Stimulated activated naive CD4-positive, alpha-beta T cell (primary cell): ENCODE results near the gene C18orf32.
"Not testable (repeated sequence)": the region's sequence is repeated elsewhere in the genome, so short reads cannot be mapped to it uniquely, and the experiment has no call there.

ENCODE experiments used
- DNase-seq, 6 experiments: peaks; one replicate each; lab custom pipeline; 2025; lab: John Stamatoyannopoulos, UW

The C18orf32 gene

DNA sequence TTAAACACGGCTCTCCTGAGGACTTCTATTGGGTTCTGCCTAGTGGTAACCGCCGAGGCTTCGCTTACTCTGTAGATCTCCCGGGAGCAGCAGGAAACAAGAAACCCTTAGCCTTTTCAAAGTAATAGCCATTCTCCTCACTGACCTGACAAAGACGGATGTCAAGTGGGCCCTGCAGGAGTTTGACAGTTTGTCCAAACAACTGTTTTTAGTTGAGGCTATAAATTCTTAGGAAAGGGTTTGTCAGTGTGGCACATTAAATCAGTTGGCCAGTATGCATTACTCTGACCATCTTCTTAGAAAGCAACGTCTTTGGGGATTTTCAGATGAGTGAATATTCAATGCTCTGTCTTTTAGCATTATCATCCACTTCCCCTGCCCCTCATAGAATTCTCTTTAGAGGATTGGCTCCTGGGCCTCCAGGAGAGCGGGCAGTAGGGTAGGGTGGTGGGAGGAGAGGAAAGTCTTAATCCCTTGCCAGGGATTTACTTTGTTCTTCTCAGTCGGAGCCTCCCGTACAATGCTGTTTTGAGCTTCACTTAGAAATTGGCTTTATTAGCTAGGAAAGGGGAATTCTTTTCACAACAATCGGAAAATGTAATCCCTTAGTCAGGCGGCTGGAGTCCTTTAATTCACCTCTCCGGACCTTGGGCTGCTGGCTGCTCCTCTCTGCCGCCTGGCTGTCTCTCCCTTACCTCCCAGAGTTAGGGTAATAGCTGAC, 13.3 kb upstream of the C18orf32 start:
- no peak for DNase-seq

DNA sequence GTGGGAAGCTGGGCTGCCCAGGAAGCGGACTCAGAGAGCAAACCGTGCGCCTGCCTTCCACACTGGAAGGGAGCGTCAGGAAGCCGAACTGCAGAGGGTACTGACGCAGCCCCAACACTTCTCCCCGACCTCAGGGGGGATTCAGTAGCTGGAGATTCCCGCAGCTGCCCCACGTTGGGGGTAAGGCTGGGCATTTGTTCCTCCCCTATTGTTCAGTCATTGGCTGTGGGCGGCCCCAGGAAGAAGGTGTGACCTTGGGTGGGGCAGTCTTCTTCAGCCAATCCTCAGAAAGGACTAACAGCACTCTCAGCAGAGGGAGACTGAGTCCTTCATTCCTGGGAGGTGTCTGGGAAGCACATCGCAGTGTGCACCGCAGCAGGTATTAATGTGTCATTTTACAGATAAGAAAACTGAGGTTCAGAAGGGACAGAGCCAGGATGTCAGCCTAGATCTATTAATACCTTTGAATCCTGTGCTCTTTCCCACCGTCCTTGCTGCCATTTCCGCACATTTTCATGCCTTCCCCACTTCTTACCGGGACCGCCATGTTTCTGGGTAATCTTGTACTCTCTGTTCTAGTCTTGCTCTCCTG, 12.1 kb upstream of the C18orf32 start:
- DNase-seq: no peak

DNA sequence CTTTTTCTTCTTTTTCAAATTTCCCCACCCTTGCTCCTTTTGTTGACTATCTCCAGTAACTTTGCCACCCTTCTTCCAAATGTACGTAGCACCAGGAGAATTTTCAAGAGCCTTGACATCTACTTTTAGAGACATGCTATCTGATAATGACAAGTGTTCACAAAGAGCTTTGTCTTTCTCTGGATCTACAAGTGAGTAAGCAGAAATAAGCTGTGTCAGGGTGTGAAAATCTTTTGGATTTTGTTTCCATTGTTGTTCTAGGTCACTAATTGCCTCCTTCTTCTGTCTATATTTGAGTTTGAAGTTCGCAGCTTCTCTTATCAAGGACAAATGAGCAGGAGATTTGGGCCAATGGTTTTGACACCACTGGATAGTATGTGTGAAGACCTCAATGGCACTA, 8.4 kb upstream of the C18orf32 start:
- no peak for DNase-seq

DNA sequence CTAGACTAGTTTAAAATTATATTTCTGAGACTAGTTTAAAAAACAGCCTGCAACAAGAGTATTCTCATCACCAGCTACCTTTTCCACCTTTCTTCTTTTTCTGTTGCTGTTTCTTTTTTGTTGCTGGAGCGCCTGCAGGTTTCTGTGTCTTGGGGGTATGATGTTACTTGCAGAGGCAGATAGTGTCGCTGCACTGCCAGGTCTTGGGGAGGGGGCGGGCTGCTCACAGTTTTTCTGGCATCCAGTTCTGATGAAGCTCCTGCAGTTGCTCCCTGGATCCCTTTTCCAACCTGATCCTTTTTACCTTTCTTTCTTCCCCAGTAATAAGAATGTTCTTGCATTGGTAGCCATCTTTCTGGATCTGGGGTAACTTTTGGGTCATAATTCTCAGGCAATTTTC, 8.0 kb upstream of the C18orf32 start:
- no peak for DNase-seq

DNA sequence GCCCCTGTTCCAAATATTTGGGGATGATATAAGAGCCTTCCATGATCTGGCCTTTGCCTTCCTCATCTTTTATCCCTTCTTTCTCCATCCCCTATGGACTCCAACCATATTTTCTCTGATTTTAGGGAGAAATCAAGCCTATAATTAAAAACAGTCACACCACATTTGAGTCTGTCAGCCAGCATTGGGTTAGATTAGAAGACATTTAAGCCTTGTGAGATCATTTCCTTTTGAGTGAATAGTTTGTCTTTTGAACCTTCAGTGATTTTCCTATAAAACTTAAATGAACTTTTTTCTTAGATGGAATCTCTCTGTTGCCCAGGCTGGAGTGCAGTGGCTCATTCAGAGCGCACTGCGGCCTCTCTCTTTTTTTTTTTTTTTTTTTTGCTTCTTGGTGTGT, 7.6 kb upstream of the C18orf32 start:
- no peak for DNase-seq

DNA sequence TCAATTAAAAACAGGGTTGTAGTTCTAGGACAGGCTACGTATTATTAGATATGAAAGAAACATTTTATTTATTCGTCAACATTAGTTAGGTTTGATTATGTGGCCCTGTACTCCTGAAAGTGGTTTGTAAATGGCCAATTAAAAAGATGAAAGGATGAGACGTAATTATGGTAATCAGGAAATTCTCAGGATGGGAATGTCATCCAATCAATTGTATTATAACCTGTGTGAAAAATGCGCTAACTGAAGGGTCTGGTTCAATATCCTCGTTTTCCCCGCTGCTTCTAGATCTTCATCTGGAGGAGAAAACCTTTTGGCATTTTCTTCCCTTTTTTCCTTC, 5.6 kb upstream of the C18orf32 start:
- no peak for DNase-seq

DNA sequence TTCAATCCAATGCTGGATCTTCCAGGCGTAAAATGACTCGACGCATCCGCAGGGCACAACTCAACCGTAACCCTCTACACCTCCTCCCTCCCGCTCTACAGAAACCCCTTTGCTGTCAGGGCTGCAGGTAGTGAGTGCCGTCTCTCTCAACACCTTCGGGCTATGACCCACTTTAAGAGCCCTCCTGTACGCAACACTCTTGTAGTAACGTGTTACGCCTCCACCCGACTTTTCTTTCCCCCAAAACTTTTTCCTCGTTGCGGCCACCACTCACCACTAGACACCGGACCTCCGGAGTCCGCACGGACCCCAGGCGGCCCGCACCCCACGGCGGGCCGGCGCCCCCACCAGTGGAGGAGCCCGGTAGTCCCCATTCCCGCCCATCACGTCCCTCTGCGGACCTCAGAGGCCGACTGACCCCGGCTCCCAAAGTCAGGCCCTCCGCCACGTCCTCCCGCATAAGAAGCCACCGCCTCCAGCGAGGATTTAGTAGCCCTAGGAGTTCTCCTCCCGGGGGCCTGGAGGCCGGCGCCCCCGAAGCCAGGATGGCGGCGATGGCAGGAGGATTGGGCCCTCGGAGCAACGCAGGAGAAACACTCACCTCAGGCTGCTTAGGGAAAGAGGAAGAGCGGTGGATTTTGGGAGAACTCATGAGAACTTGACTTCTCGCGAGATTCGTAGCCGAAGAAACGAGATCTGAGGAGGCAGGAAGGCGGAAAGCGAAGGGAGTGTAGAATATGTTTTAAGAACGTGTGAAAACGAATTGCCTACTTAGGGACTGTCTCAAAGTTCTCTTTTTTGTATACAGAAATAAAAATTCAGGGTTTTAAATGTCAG, 5.0 kb upstream of the C18orf32 start, which contains the start of gene RPL17:
Gene RPL17 (minus strand): TSS at position 609 of the 837 bp plus-strand sequence.
- DNase-seq: peak; percentile 71 to 93 (median 86)

DNA sequence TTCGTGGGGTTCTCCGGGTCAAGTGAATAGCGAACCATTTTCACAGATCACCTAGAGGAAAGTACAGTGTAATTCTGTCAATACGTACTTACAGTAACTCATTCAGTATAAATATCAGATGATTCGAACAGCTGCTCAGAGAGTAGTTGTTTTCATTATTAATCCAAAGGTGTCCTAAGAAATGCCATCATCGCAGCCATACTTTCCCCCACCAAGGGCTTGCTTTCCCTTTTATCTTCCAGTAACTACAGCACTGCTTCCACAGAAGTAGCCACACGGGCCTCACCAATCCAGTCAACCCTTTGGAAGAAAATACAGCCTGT, 4.5 kb upstream of the C18orf32 start:
- DNase-seq: no peak

DNA sequence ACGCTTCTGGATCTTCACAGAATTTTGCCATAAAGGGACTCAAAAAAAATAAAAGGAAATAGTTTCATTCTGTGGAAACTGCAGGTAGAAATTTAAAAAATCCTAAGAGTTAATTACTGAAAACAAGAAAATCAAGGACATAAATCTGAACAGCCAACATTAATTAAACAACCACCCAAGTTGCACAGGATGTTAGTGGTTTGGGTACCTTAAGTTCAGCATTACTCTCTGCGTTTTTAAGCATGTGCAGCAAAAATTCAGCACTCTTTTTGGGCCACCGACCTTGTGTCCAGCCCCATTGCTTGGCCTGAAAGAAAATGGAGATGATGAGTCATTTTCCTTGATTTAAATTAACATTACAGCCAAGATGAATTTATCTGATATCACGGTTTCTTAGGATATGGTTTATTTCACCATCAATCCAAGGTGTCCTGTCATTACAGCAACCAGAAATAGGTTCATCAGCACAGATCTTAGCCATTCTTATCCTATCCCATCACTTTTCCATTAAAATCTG, 3.3 kb upstream of the C18orf32 start:
- no peak for DNase-seq

DNA sequence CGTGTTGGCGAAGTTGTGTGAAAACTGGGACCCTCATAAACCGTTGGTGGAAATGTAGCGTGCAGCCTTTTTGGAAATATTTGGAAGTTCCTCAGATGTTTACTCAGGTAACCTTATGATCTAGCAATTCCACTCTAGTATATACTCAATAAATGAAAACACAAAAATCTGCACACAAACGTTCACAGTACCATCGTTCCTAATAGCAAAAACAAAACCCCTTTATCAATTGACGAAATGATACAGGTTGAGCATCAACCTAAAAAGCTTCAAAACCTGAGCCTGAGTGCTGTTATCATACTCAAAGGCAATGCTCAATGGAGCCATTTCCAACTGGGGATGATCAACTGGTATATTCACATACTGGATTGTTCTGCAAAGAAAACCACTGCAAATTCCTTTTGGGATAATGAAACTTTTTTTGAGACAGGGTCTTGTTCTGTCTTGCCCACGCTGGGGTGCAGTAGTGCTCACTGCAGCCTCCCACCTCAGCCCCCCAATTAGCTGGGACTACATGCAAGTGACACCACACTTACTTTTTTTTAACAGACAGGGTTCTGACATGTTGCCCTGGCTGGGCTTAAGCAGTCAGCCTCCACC, 777 bp upstream of the C18orf32 start:
- DNase-seq: no peak

DNA sequence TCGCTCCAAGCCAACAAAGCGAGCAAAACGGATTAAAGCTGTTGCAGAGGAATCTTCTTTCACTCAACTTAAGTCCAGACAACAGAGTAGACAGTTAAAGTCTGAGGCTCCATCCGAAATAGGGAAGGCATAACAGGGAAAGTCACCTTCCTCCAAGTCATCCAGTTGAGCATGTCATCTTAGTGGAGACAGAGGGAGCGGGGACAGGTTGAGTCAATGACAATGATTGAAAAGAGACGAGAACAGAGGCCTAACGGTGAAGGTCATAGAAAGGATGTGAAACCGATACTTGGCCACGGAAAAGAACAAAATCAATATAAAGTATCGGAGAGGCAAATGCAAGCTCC, 455 bp downstream of the C18orf32 start:
- DNase-seq: no peak

DNA sequence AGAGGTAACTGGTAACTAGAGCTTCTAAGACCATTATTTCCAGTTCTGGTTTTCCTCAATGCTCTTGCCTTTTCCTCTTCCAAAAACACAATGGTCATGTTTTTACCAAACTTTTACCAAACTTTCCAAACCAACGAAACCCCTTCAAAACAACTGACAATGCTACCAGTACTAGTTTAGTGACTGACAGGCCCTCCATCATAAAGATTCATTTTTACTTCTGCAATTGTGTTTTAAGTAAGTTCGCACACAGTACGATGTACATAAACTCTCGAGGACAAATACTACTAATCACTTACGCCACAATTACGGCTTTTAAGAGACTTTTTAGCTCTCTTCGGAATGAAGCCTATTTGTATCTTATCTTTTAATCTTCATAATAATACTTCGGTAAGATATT, 900 bp downstream of the C18orf32 start:
- DNase-seq: no peak

DNA sequence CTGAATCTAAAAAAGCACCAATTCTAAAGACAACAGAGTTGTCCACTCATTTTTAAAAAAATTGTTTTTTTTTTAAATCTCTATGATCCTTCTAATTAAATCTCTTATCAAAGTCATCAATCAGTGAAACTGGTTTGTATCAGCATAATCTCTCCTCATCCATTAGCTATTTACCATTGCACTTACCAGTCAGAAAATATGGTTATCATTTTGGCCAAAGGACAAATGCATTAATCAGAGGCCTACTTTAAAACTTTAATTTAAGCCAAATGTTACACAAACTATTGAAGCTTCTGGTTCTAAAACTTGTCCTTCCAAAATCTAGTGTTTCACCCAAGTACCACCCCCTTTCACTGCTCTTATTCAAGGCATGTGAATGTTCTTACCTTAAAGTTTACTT, 3.8 kb downstream of the C18orf32 start:
- DNase-seq: no peak

DNA sequence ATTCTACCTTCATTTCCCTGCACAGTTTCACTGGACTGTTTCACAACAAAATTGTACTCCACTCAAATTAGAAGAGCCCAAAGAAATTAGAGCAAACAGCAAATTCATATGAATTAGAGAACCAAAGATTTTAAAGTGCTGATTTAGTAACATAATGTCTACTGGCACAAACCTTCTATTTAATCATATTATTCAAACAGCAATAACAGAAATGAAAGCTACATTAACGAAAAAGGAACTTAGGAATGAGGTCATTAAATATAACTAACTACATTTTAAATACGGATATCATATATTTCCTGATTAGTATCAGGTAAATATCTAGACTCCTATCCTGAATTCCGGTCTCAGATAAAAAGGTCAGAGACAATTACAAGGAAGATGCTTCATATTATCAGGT, 5.1 kb downstream of the C18orf32 start:
- no peak for DNase-seq

DNA sequence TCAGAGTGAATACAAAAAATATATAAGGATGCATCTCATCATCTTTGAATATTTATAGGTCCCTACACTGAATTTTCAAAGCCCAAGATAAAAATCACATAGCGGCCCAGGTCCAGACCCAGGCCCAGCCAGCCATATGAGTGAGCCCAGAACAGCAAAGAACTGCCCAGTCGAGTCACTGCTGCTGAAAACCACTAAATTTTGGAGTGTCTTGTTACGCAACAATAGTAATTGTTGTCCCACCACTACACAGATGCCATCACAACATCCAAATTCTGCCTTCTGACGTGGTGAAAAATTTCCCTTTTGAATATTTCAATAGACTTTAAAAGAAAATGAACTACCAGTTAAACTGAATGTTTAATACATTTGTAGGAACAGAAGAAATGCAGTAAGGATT, 5.7 kb downstream of the C18orf32 start:
- DNase-seq: no peak

DNA sequence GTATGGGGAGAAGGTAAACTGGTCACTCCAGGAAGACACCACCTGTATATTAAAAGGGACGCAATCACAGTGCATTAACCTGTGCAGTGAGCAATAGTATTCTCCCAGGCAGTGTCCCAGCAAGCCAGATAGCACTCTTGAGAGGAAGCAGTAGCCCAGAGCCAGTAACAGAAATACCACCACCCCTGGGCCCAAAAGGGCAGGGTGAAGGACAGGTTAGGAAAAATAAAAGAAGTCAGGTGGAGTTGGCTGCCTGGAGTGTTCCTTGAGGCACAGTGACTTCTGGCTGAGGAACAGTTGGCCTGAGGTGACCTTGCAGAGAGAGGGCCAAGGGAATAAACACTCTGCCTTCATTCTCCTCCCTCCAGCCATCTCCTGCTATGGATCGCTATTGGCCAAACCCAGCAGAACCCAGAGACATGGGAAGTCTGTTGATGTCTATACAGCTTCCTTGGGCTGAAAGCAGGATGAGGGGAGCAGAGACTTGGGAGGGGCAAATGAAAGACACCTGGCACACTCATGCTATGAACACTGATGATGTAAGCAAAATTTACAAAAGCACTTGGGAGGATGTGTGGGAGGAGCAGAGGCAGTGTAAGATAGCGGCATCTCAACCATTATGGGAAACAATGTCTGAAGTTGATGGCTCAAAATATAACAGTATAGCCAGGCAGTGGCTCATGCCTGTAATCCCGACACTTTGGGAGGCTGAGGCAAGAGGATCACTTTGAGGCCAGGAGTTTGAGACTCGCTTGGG, 7.5 kb downstream of the C18orf32 start:
- DNase-seq: no peak

DNA sequence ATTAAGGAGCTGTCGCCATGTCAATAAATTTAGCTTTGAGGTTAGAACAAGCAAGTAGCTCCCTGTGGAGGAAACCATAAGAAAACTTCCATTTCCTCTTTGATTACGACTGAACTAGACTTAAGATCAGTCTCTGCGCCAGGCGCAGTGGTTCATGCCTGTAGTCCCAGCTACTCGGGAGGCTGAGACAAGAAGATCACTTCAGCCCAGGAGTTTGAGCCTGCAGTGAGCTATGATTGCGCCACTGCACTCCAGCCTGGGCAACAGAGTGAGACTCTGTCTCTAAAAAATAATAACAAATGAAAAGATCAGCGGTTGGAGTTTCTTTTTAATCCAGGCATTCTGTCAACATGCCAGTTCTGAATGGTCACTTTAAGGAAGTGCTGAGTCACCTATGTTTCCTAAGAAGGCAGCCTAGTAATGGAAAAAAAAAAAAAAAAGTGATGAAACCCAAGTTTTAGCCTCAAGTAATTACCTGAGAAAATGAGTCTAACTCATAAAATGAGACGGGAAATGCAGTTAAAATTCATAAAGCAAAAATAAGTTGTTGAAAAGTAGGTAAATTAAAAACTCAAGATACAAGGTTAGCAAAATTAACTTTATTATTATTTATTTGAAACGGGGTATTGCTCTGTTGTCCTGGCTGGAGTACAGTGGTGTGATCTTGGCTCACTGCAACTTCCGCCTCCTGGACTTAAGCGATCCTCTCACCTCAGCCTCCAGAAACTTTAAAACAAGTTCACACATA, 10.2 kb downstream of the C18orf32 start:
- no peak for DNase-seq

DNA sequence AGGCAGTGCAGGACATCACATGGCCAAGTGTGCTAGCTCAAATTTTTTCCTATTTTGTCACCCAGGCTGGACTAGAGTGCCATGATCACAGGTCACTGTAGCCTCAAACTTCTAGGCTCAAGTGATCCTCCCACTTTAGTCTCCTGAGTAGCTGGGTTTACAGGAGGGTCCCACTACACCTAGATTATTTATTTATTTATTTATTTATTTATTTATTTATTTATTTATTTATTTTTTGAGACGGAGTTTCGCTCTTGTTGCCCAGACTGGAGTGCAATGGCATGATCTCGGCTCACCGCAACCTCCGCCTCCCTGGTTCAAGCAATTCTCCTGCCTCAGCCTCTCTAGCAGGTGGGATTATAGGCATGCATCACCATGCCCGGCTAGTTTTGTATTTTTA, 12.1 kb downstream of the C18orf32 start:
- DNase-seq: not testable (repeated sequence)

DNA sequence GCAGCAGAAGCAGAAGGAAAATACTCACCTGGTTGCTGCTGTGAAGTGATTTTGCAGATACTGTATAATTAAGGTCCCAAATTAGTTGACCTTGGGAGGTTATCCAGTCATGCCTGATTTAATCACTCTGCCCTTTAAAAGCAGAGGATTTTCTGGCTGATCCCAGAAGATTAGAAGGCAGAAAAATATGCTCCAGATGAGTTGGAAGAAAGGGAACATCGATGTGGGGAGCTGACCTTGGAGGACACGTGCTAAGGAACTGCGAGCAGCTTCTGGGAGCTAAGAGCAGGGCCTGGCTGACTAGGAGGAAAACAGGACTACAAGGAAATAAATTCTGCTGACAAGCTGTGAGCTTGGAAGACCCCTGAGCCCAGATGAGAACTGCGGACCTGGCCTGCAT, 13.3 kb downstream of the C18orf32 start:
- no peak for DNase-seq

DNA sequence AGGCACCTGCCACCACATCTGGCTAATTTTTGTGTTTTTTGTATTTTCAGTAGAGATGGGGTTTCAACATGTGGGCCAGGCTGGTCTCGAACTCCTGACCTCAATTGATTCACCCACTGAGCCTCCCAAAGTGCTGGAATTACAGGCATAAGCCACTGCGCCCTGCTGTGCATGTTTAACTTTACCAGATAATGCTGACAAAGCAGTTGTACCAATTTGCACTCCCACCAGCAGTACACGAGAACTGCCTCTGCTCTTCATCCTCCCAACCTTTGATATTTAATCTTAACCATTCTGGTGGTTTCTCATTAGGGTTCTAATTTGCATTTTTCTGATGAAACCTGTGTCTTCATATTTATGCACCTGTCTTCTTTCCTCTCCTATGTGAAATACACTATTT, 14.6 kb downstream of the C18orf32 start:
- DNase-seq: no peak

DNA sequence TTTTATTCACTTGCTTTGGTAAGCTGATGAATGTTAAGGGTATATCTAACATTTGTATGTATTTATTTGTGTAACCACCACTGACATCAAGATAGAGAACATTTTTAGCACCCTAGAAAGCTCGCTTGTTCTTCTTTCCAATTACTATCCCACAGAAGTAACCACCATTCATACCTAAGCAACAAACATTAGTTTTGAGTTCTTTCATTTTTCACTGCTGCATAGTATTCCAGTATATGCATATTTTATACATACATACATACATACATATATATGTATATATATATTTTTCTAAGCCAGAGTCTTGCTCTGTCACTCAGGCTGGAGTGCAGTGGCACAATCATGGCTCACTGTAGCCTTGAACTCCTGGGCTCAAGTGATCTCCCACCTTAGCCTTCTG, 15.5 kb downstream of the C18orf32 start:
- no peak for DNase-seq
